ENCODE results near the gene PHF12. TPM values are rescaled to one million over a fixed set of nuclear protein-coding genes. Genes with fewer than 3 reads are reported as not detected.

The PHF12 gene
- total RNA-seq, 1 experiment from 2014 or later: 79.1 TPM

DNA sequence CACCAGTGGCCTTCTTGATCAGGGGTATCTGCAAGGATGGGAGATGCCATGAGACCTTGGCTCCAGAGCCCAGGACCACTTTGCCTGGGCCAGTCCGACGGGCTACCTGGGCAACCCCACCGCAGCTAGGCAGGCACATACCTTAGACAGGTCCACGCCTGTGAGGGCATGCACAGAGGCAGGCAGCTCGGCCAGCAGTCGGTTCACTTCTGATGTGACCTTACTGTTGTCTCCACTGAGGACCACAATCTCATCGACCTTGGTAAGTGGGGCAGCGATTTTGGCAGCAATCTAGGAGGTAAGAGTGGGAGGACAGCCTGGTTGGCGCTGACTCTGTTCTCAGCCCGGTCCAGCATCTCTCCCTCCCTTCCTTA is 70.8 kb downstream of the PHF12 start:
- TF ChIP-seq POLR2AphosphoS5 (IDR thresholded peaks at IDR 0.05; ENCODE audit: low read depth, low read length) (no peak), REST (IDR thresholded peaks at IDR 0.05; ENCODE audit: insufficient read depth in 1 of 2, low read depth in 2 of 2, low read length in 1 of 2) (no peak), CTCF (IDR thresholded peaks at IDR 0.05) (no peak), TCF7L2 (IDR thresholded peaks at IDR 0.05; ENCODE audit: low read depth, low read length) (no peak), SIN3A (IDR thresholded peaks at IDR 0.05; ENCODE audit: borderline replicate concordance, insufficient read depth, low read depth, low read length) (no peak)
- Histone ChIP-seq H3K36me3 (ENCODE audit: control insufficient read depth, insufficient read depth, low read length) (no peaks in the 10 kb centered on the region), H3K4me3 (ENCODE audit: low read depth in 2 of 2, low read length in 2 of 2) (no peak overlapping the region), H3K4me1 (ENCODE audit: control insufficient read depth, insufficient read depth, low read length) (no peaks in the 10 kb centered on the region), H3K27ac (ENCODE audit: low read length) (no peak overlapping the region), H3K9me3 (ENCODE audit: control insufficient read depth, insufficient read depth, low read depth, low read length) (no peaks in the 10 kb centered on the region), H3K27me3 (ENCODE audit: control insufficient read depth, insufficient read depth, low read length) (no peaks in the 10 kb centered on the region)
- intact Hi-C loops (cut with micrococcal nuclease; ENCODE audit: unreplicated experiment): no loop called here
- ChIA-PET CTCF (interaction anchor here (0.5 to 1.7 kb wide), 2 partner anchors 14 to 154 kb away, joined by 4 to 5 read pairs; partner anchors contain the start of gene TLCD1), POLR2A (no interaction called here)
- no peak for ATAC-seq
- in situ Hi-C loops (cut with HindIII; ENCODE audit: low pct_unique_long_range_greater_than_20kb, low sequenced_read_pairs): no loop called here
- DNase-seq (ENCODE audit: low read depth, low spot score): no peak
- BruUV-seq (replicated peaks): no TSS peak

- TSS peak; percentile 75 for BruUV-seq (replicated peaks)
These were observed 71.3 kb downstream of the PHF12 start for GRCh38 chr17:28879886-28880571.

More at GRCh38 chr17:28879886-28880571, 71.3 kb downstream of the PHF12 start:
- intact Hi-C loops (cut with micrococcal nuclease; ENCODE audit: unreplicated experiment): loop anchor here (10.0 kb wide), 1 partner anchor 115 kb away; no protein-coding TSS in a partner anchor
- TF ChIP-seq SIN3A (IDR thresholded peaks at IDR 0.05; ENCODE audit: borderline replicate concordance, insufficient read depth, low read depth, low read length): no peak
- TF ChIP-seq POLR2AphosphoS5 (IDR thresholded peaks at IDR 0.05; ENCODE audit: low read depth, low read length): no peak
- TF ChIP-seq REST (IDR thresholded peaks at IDR 0.05; ENCODE audit: insufficient read depth in 1 of 2, low read depth in 2 of 2, low read length in 1 of 2): no peak
- no peak for TF ChIP-seq CTCF (IDR thresholded peaks at IDR 0.05)
- TF ChIP-seq TCF7L2 (IDR thresholded peaks at IDR 0.05; ENCODE audit: low read depth, low read length): no peak
- ATAC-seq: no peak
- DNase-seq (ENCODE audit: low read depth, low spot score): no peak
- Histone ChIP-seq H3K4me1 (ENCODE audit: control insufficient read depth, insufficient read depth, low read length) (no peaks in the 10 kb centered on the region), H3K36me3 (ENCODE audit: control insufficient read depth, insufficient read depth, low read length) (no peaks in the 10 kb centered on the region), H3K27me3 (ENCODE audit: control insufficient read depth, insufficient read depth, low read length) (no peaks in the 10 kb centered on the region), H3K9me3 (ENCODE audit: control insufficient read depth, insufficient read depth, low read depth, low read length) (no peaks in the 10 kb centered on the region), H3K4me3 (ENCODE audit: low read depth in 2 of 2, low read length in 2 of 2) (no peak overlapping the region), H3K27ac (ENCODE audit: low read length) (no peak overlapping the region)
- ChIA-PET CTCF (interaction anchor here (0.6 to 1.7 kb wide), 5 partner anchors 19 to 154 kb away, joined by 3 to 12 read pairs (median 4); partner anchors contain the start of gene TLCD1), POLR2A (no interaction called here)
- in situ Hi-C loops (cut with HindIII; ENCODE audit: low pct_unique_long_range_greater_than_20kb, low sequenced_read_pairs): loop anchor here (10.0 kb wide), 1 partner anchor 115 kb away; no protein-coding TSS in a partner anchor
